GM23248 (cell line): ENCODE results near the gene SEMA3B. TPM values are rescaled to one million over a fixed set of nuclear protein-coding genes. Genes with fewer than 3 reads are reported as not detected.

Source experiments
- DNase-seq: peaks from one replicate; pipeline ENCODE4 v3.0.0-alpha.2; 2015
- H2AFZ ChIP-seq: fragments of 200-600 bp; sonication (generic); 2 replicates; pipeline ENCODE4 v1.6.1; 2016; ENCODE audit warnings: antibody characterized with exemption
- H3F3A ChIP-seq: fragments of 200-600 bp; sonication (generic); 2 replicates; pipeline ENCODE4 v1.6.1; 2016; ENCODE audit warnings: mild to moderate bottlenecking, antibody characterized with exemption, mixed run types; ENCODE audit not compliant: insufficient read depth
- H3K27ac ChIP-seq: fragments of 200-600 bp; sonication (generic); 2 replicates; pipeline ENCODE4 v1.5.1; 2016; ENCODE audit warnings: mild to moderate bottlenecking
- H3K27me3 ChIP-seq: fragments of 200-600 bp; sonication (generic); replicated peaks from 2 replicates; pipeline ENCODE4 v1.6.1; 2016; ENCODE audit warnings: mild to moderate bottlenecking; ENCODE audit not compliant: insufficient read depth
- H3K36me3 ChIP-seq: fragments of 200-600 bp; sonication (generic); 2 replicates; pipeline ENCODE4 v1.6.1; 2016; ENCODE audit warnings: low read depth, mild to moderate bottlenecking
- H3K4me1 ChIP-seq: fragments of 200-600 bp; sonication (generic); 2 replicates; pipeline ENCODE4 v1.6.1; 2016; ENCODE audit warnings: mild to moderate bottlenecking; ENCODE audit not compliant: insufficient read depth
- H3K4me2 ChIP-seq: fragments of 200-600 bp; sonication (generic); one replicate; pipeline ENCODE4 v1.6.1; 2016; ENCODE audit warnings: mild to moderate bottlenecking; ENCODE audit not compliant: unreplicated experiment
- H3K4me3 ChIP-seq: fragments of 200-600 bp; sonication (generic); 2 replicates; pipeline ENCODE4 v1.5.1; 2016; ENCODE audit warnings: mild to moderate bottlenecking
- H3K79me2 ChIP-seq: fragments of 200-600 bp; sonication (generic); 2 replicates; pipeline ENCODE4 v1.6.1; 2016; ENCODE audit warnings: mild to moderate bottlenecking; ENCODE audit not compliant: insufficient read depth
- H3K9ac ChIP-seq: fragments of 200-600 bp; sonication (generic); 2 replicates; pipeline ENCODE4 v1.6.1; 2016; ENCODE audit warnings: mild to moderate bottlenecking
- H3K9me2 ChIP-seq: fragments of 200-600 bp; sonication (generic); 2 replicates; pipeline ENCODE4 v1.6.1; 2016; ENCODE audit warnings: mixed run types, mild to moderate bottlenecking, moderate library complexity; ENCODE audit not compliant: insufficient read depth
- H3K9me3 ChIP-seq: fragments of 200-600 bp; sonication (generic); one replicate; pipeline ENCODE4 v1.6.1; 2017; ENCODE audit warnings: low read depth
- H4K20me1 ChIP-seq: fragments of 200-600 bp; sonication (generic); 2 replicates; pipeline ENCODE4 v1.6.0; 2016; ENCODE audit not compliant: insufficient read depth
- EZH2 ChIP-seq: fragments of 200-600 bp; sonication (generic); IDR thresholded peaks from 2 replicates; pipeline ENCODE4 v1.6.1; 2018; ENCODE audit warnings: antibody characterized with exemption, mild to moderate bottlenecking; ENCODE audit not compliant: insufficient read depth, poor library complexity, severe bottlenecking
- EZH2phosphoT487 ChIP-seq: fragments of 200-600 bp; sonication (generic); IDR thresholded peaks from 2 replicates; pipeline ENCODE4 v1.6.1; 2018; ENCODE audit warnings: antibody characterized with exemption, moderate library complexity, mild to moderate bottlenecking, low read depth; ENCODE audit not compliant: insufficient read depth
- WGBS, 2 experiments: methylation state at CpG; one replicate each; pipeline ENCODE4 v1.1.6; 2015 to 2017; ENCODE audit warnings: low lambda C conversion rate in 2 of 2, low coverage in 1 of 2; ENCODE audit errors: missing lambda C conversion rate in 2 of 2; 5-methylcytosine and 5-hydroxymethylcytosine counted together
- in situ Hi-C: fragments of 300-500 bp; cut with MboI; formaldehyde crosslinking; loops from 2 replicates; pipeline ENCODE4 v1.15.0; 2020
- polyA plus RNA-seq: library from polyadenylated mRNA; unstranded; fragments of >200 nt; fragmentation: Nextera tagmentation; extraction: Ambion mirVana; gene quantifications from 2 replicates; pipeline ENCODE4 v1.2.1, GENCODE V29; 2016
- total RNA-seq: library from RNA; depleted of rRNA; stranded (reverse); fragments of >200 nt; shearing (Covaris generic); gene quantifications from 2 replicates; pipeline ENCODE4 v1.2.3, GENCODE V29; 2014

The SEMA3B gene
- total and polyA plus RNA-seq, 2 experiments from 2014 or later: 7.6 to 8.8 TPM

GRCh38 chr3:50221411-50222168, 47.4 kb upstream of the SEMA3B start:
- H2AFZ ChIP-seq: no peak overlapping the region
- H3K79me2 ChIP-seq: no peaks in the 10 kb centered on the region
- TF ChIP-seq EZH2: no peak
- no peak for TF ChIP-seq EZH2phosphoT487
- H3F3A ChIP-seq: no peaks in the 10 kb centered on the region
- H3K4me2 ChIP-seq: no peak overlapping the region
- H3K4me3 ChIP-seq: no peak overlapping the region
- H3K9me3 ChIP-seq: no peaks in the 10 kb centered on the region
- no peaks in the 10 kb centered on the region for H3K36me3 ChIP-seq
- no peaks in the 10 kb centered on the region for H3K4me1 ChIP-seq
- no peaks in the 10 kb centered on the region for H3K27me3 ChIP-seq
- H3K27ac ChIP-seq: no peak overlapping the region
- 73% methylated on average over 11 to 12 of the region's 12 CpGs for WGBS, 2 experiments
- H3K9me2 ChIP-seq: no peaks in the 10 kb centered on the region
- H3K9ac ChIP-seq: no peak overlapping the region
- H4K20me1 ChIP-seq: no peaks in the 10 kb centered on the region
- in situ Hi-C loops: loop anchor here (25.0 kb wide), 1 partner anchor 316 kb away; no protein-coding TSS in a partner anchor
- DNase-seq: no peak

DNA sequence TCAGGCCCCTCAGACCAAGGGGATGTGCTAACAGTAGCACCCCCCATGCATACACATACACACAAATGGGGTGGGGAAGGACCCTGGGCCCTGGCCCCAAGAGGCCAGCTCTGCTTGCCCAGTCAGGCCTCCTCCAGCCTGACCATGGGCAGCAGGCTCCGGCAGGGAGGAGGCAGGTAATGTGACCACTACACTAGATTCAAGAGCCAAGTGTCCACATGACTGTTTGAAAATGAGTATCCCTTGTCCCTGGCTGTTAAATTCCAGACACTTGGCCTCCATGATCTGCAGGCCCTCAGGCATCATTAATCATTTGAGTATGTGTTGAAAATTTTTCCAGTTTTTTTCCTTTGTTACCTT, 46.8 kb upstream of the SEMA3B start:
- Histone ChIP-seq H3F3A (no peaks in the 10 kb centered on the region), H3K36me3 (no peaks in the 10 kb centered on the region), H3K9me2 (no peaks in the 10 kb centered on the region), H3K9ac (no peak overlapping the region), H3K4me2 (no peak overlapping the region), H3K27me3 (no peaks in the 10 kb centered on the region), H3K27ac (no peak overlapping the region), H2AFZ (no peak overlapping the region), H3K4me1 (no peaks in the 10 kb centered on the region), H4K20me1 (no peaks in the 10 kb centered on the region), H3K79me2 (no peaks in the 10 kb centered on the region), H3K9me3 (no peaks in the 10 kb centered on the region), H3K4me3 (no peak overlapping the region)
- in situ Hi-C loops: loop anchor here (25.0 kb wide), 1 partner anchor 315 kb away; no protein-coding TSS in a partner anchor
- WGBS, 2 experiments: 80 to 100% methylated on average over 1 of the region's 1 CpG
- TF ChIP-seq EZH2phosphoT487: no peak
- no peak for TF ChIP-seq EZH2
- no peak for DNase-seq

DNA sequence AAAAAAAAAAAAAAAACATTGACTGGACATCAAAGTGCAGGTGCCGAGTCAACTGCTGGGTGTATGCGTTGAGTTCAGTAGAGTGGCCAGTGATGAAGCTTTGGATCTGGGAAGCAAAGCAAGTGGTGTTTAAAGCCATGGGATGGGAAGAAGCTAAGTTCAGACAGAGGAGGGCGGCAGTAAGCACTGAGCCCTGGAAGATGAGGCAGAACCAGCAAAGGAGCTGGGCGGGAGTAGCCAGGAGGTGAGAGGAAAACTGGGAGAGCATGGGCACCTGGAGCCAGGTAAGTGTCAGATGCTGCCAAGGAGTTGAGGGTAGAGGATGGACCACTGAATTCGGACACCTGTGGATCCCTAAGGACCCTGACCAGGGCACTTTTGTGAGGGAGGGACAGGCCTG, 44.3 kb upstream of the SEMA3B start:
- no peaks in the 10 kb centered on the region for H3K79me2 ChIP-seq
- no peaks in the 10 kb centered on the region for H4K20me1 ChIP-seq
- H3K9ac ChIP-seq: no peak overlapping the region
- H3K9me3 ChIP-seq: no peaks in the 10 kb centered on the region
- H3K27me3 ChIP-seq: no peaks in the 10 kb centered on the region
- no peaks in the 10 kb centered on the region for H3K36me3 ChIP-seq
- H3K4me2 ChIP-seq: no peak overlapping the region
- H3F3A ChIP-seq: no peaks in the 10 kb centered on the region
- no peak overlapping the region for H3K27ac ChIP-seq
- H3K9me2 ChIP-seq: no peaks in the 10 kb centered on the region
- no peak for DNase-seq
- 49 to 61% methylated on average over 5 of the region's 5 CpGs for WGBS, 2 experiments
- TF ChIP-seq EZH2phosphoT487 (no peak), EZH2 (no peak)
- in situ Hi-C loops: loop anchor here (25.0 kb wide), 1 partner anchor 313 kb away; no protein-coding TSS in a partner anchor
- H3K4me1 ChIP-seq: peaks cover 4% of the 10 kb centered on the region; the same call in 1 of the 2 replicates
- no peak overlapping the region for H2AFZ ChIP-seq
- H3K4me3 ChIP-seq: no peak overlapping the region

- peak overlapping the region; percentile 64 for H3K9ac ChIP-seq
- WGBS, 2 experiments: 1 to 2% methylated on average over 32 to 40 of the region's 40 CpGs
- no peaks in the 10 kb centered on the region for H3K79me2 ChIP-seq
- in situ Hi-C loops: no loop called here
- DNase-seq: peak; percentile 78
- H3K36me3 ChIP-seq: no peaks in the 10 kb centered on the region
- H2AFZ ChIP-seq: peak overlapping the region; percentile 94
- no peaks in the 10 kb centered on the region for H3K9me2 ChIP-seq
- no peaks in the 10 kb centered on the region for H3K27me3 ChIP-seq
- TF ChIP-seq EZH2phosphoT487 (no peak), EZH2 (no peak)
- H3K27ac ChIP-seq: no peak overlapping the region
- H3K4me2 ChIP-seq: peak overlapping the region; percentile 57
- peaks cover 4% of the 10 kb centered on the region; the same call in 1 of the 2 replicates for H3K4me1 ChIP-seq
- H3F3A ChIP-seq: no peaks in the 10 kb centered on the region
- no peaks in the 10 kb centered on the region for H3K9me3 ChIP-seq
- H3K4me3 ChIP-seq: peak overlapping the region; percentile 80
- no peaks in the 10 kb centered on the region for H4K20me1 ChIP-seq
These were observed 42.0 kb upstream of the SEMA3B start for GRCh38 chr3:50226888-50227389.
